ENCODE data around the gene HBE1. TPM values are rescaled to one million over a fixed set of nuclear protein-coding genes. Genes with fewer than 3 reads are reported as not detected.

Gene HBE1
- total and polyA plus RNA-seq, 9 of the 15 experiments (the other 6 are each of a cell fraction or from before 2014, with no cell fraction given) = 612 to 10,250 (median 2,181) TPM

DNA sequence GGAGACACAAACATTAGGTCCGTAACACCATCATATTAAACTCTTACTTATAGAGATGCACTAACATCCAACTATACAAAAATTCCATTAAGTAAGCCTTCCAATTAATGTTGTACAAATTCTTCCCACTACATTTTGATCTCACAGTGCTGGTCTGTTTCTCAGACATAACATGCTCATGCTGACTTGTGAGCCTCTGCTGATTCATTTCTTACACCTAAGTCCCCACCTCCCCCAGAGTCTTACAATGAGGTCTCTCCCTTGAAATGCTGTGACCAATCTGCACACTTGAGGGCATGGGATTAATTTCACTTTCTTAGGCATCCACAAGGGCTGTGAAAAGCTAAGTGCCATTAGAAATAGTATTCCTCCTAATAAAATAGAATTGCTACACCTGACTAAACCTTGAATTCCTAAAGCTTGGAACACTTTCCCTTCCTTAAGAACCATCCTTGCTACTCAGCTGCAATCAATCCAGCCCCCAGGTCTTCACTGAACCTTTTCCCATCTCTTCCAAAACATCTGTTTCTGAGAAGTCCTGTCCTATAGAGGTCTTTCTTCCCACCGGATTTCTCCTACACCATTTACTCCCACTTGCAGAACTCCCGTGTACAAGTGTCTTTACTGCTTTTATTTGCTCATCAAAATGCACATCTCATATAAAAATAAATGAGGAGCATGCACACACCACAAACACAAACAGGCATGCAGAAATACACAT, 22.1 kb downstream of the HBE1 start (continued):
- TF ChIP-seq, protein P1, sequence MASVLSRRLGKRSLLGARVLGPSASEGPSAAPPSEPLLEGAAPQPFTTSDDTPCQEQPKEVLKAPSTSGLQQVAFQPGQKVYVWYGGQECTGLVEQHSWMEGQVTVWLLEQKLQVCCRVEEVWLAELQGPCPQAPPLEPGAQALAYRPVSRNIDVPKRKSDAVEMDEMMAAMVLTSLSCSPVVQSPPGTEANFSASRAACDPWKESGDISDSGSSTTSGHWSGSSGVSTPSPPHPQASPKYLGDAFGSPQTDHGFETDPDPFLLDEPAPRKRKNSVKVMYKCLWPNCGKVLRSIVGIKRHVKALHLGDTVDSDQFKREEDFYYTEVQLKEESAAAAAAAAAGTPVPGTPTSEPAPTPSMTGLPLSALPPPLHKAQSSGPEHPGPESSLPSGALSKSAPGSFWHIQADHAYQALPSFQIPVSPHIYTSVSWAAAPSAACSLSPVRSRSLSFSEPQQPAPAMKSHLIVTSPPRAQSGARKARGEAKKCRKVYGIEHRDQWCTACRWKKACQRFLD (CRISPR knock-in tag; IDR thresholded peaks at IDR 0.05) = no peak
- TF ChIP-seq POLR2AphosphoS5 (IDR thresholded peaks at IDR 0.05; ENCODE audit: control insufficient read depth, insufficient read depth, low read depth, low read length) = peak; percentile 32; the same call in 1 of the 2 replicates
- no peak for TF ChIP-seq SAFB2 (IDR thresholded peaks at IDR 0.05; ENCODE audit: borderline replicate concordance, low read depth, low read length, severe bottlenecking)
- TF ChIP-seq, protein P2, sequence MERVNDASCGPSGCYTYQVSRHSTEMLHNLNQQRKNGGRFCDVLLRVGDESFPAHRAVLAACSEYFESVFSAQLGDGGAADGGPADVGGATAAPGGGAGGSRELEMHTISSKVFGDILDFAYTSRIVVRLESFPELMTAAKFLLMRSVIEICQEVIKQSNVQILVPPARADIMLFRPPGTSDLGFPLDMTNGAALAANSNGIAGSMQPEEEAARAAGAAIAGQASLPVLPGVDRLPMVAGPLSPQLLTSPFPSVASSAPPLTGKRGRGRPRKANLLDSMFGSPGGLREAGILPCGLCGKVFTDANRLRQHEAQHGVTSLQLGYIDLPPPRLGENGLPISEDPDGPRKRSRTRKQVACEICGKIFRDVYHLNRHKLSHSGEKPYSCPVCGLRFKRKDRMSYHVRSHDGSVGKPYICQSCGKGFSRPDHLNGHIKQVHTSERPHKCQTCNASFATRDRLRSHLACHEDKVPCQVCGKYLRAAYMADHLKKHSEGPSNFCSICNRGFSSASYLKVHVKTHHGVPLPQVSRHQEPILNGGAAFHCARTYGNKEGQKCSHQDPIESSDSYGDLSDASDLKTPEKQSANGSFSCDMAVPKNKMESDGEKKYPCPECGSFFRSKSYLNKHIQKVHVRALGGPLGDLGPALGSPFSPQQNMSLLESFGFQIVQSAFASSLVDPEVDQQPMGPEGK (CRISPR knock-in tag; IDR thresholded peaks at IDR 0.05; ENCODE audit: borderline replicate concordance) = no peak
- no peak for TF ChIP-seq ARNT (IDR thresholded peaks at IDR 0.05)
- no peak for TF ChIP-seq NFXL1 (CRISPR knock-in tag; IDR thresholded peaks at IDR 0.05)
- TF ChIP-seq, protein P3, sequence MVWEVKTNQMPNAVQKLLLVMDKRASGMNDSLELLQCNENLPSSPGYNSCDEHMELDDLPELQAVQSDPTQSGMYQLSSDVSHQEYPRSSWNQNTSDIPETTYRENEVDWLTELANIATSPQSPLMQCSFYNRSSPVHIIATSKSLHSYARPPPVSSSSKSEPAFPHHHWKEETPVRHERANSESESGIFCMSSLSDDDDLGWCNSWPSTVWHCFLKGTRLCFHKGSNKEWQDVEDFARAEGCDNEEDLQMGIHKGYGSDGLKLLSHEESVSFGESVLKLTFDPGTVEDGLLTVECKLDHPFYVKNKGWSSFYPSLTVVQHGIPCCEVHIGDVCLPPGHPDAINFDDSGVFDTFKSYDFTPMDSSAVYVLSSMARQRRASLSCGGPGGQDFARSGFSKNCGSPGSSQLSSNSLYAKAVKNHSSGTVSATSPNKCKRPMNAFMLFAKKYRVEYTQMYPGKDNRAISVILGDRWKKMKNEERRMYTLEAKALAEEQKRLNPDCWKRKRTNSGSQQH (CRISPR knock-in tag; IDR thresholded peaks at IDR 0.05) = no peak
- no peak for TF ChIP-seq ZNF668 (CRISPR knock-in tag; IDR thresholded peaks at IDR 0.05)
- TF ChIP-seq, protein P4, sequence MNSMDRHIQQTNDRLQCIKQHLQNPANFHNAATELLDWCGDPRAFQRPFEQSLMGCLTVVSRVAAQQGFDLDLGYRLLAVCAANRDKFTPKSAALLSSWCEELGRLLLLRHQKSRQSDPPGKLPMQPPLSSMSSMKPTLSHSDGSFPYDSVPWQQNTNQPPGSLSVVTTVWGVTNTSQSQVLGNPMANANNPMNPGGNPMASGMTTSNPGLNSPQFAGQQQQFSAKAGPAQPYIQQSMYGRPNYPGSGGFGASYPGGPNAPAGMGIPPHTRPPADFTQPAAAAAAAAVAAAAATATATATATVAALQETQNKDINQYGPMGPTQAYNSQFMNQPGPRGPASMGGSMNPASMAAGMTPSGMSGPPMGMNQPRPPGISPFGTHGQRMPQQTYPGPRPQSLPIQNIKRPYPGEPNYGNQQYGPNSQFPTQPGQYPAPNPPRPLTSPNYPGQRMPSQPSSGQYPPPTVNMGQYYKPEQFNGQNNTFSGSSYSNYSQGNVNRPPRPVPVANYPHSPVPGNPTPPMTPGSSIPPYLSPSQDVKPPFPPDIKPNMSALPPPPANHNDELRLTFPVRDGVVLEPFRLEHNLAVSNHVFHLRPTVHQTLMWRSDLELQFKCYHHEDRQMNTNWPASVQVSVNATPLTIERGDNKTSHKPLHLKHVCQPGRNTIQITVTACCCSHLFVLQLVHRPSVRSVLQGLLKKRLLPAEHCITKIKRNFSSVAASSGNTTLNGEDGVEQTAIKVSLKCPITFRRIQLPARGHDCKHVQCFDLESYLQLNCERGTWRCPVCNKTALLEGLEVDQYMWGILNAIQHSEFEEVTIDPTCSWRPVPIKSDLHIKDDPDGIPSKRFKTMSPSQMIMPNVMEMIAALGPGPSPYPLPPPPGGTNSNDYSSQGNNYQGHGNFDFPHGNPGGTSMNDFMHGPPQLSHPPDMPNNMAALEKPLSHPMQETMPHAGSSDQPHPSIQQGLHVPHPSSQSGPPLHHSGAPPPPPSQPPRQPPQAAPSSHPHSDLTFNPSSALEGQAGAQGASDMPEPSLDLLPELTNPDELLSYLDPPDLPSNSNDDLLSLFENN (IDR thresholded peaks at IDR 0.05; ENCODE audit: low read depth in 2 of 2, low read length in 2 of 2) = no peak
- TF ChIP-seq MEF2D (tag; conservative IDR thresholded peaks at IDR 0.05; ENCODE audit: low read depth) = no peak
- no peak for TF ChIP-seq FOXP1 (CRISPR knock-in tag; IDR thresholded peaks at IDR 0.05)
- peak; percentile 69 for TF ChIP-seq NFE2 (IDR thresholded peaks at IDR 0.05; ENCODE audit: low read depth)

Data from K562 (cell line).